ENCODE results near the gene NDUFS2.

Gene NDUFS2

DNA sequence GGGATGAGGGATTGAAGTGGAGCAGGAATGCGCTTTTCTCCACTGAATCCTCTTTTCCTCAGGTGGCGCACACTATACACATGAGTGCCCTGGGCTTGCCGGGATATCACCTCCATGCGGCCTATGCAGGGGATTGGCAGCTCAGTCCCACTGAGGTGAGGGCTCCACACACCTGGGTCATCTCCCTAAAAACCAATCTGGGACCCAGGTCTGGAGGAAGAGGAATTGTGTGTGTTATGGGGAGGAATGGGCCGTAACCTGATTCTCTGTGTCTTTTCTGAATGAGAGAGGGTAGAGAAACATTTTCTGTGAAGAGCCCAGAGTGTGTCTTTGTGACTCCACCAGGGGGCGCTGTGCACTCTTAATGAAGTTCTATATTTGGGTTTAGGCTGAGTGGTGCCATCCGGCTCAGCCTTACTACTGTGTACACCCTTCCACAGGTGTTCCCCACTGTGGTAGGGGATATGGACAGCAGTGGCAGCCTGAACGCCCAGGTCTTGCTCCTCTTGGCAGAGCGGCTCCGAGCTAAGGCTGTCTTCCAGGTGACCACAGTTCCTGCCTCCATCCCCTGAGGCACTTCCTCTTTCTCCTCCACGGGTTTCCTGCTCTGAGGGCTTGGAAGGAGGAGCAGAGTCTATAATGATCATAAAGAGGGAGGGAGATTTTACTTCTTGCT lies 25.2 kb downstream of the NDUFS2 start:
- TF ChIP-seq SIN3A (IDR thresholded peaks at IDR 0.05; ENCODE audit: borderline replicate concordance, insufficient read depth, low read length) (no peak), FOXP2 (optimal IDR thresholded peaks at IDR 0.05; ENCODE audit: borderline replicate concordance, extremely low read depth, extremely low read length, insufficient read depth) (no peak), REST (IDR thresholded peaks at IDR 0.05; ENCODE audit: insufficient read depth in 1 of 2, low read depth in 2 of 2, low read length in 2 of 2) (no peak), TAF1 (IDR thresholded peaks at IDR 0.05; ENCODE audit: borderline replicate concordance, insufficient read depth, low read length) (no peak), POLR2AphosphoS5 (IDR thresholded peaks at IDR 0.05; ENCODE audit: low read depth, low read length) (no peak)

DNA sequence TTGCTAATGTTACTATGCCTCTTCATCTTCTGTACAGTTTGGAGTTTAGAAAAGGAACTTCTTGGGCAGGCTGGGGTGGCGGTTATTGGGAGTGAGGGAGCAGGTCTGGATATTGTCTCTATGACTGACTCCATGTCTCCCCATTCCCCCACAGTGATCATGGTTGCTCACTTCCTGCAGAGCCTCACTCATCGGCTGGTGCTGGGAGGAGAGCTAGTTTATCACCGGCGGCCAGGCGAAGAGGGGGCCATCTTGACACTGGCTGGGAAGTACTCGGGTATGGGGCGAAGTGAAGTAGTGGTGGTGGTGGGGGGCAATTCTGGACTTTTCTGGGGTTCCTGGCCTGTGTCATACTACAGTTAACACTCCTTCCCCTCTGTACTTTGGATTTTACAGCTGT lies 25.9 kb downstream of the NDUFS2 start:
- TF ChIP-seq REST (IDR thresholded peaks at IDR 0.05; ENCODE audit: insufficient read depth in 1 of 2, low read depth in 2 of 2, low read length in 2 of 2) (no peak), POLR2AphosphoS5 (IDR thresholded peaks at IDR 0.05; ENCODE audit: low read depth, low read length) (no peak), TAF1 (IDR thresholded peaks at IDR 0.05; ENCODE audit: borderline replicate concordance, insufficient read depth, low read length) (no peak), FOXP2 (optimal IDR thresholded peaks at IDR 0.05; ENCODE audit: borderline replicate concordance, extremely low read depth, extremely low read length, insufficient read depth) (no peak), SIN3A (IDR thresholded peaks at IDR 0.05; ENCODE audit: borderline replicate concordance, insufficient read depth, low read length) (no peak)

DNA sequence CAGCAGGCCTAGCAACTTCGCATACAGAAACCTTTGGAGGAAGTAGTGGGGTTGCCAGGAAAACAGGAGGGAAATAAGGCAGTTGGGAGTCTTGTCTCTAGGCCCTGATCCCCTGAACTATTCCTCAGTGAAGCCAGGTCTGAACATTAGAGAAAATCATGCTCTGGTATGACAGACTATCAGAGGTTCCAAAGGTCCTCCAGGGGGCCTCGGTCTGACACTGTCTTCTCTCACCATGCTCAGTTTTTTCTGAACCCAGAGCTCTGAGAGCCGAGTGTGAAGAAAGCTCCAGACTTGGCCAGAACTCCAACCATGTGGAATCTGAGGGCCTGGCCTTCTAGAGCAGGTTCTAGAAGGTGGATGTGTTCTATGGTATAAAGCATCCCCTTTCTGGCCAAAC lies 27.7 kb downstream of the NDUFS2 start:
- TF ChIP-seq POLR2AphosphoS5 (IDR thresholded peaks at IDR 0.05; ENCODE audit: low read depth, low read length) (no peak), FOXP2 (optimal IDR thresholded peaks at IDR 0.05; ENCODE audit: borderline replicate concordance, extremely low read depth, extremely low read length, insufficient read depth) (no peak), TAF1 (IDR thresholded peaks at IDR 0.05; ENCODE audit: borderline replicate concordance, insufficient read depth, low read length) (no peak), SIN3A (IDR thresholded peaks at IDR 0.05; ENCODE audit: borderline replicate concordance, insufficient read depth, low read length) (no peak), REST (IDR thresholded peaks at IDR 0.05; ENCODE audit: insufficient read depth in 1 of 2, low read depth in 2 of 2, low read length in 2 of 2) (no peak)

DNA sequence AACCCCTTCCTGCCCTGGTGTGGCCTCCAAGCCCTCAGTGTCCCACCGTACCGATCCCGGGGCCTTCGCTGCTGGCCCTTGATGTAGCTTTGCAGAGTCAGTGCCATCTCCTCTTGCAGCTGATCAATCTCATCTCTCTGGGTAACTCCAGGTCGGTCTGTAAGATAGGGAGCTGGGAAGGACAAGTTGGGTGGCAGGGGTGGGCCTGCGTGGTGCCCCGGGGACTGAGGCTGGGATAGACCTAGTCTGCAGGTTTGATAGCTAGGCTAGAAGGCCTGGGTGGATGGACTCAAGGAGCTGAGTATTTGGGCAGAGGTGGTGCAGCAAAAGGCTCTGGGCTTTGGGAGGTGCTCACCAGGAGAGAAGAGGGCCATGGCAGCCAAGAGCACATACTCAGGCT lies 28.6 kb downstream of the NDUFS2 start:
- TF ChIP-seq REST (IDR thresholded peaks at IDR 0.05; ENCODE audit: insufficient read depth in 1 of 2, low read depth in 2 of 2, low read length in 2 of 2): no peak
- no peak for TF ChIP-seq POLR2AphosphoS5 (IDR thresholded peaks at IDR 0.05; ENCODE audit: low read depth, low read length)
- TF ChIP-seq SIN3A (IDR thresholded peaks at IDR 0.05; ENCODE audit: borderline replicate concordance, insufficient read depth, low read length): no peak
- TF ChIP-seq TAF1 (IDR thresholded peaks at IDR 0.05; ENCODE audit: borderline replicate concordance, insufficient read depth, low read length): no peak
- TF ChIP-seq FOXP2 (optimal IDR thresholded peaks at IDR 0.05; ENCODE audit: borderline replicate concordance, extremely low read depth, extremely low read length, insufficient read depth): no peak

Measured in PFSK-1 (cell line).